GM04504 (cell line): ENCODE data around the gene MARK3.

Source experiments
- DNase-seq: peaks from one replicate; pipeline ENCODE4 v3.0.0-alpha.2; 2012; ENCODE audit warnings: low read depth

Gene MARK3

GRCh38 chr14:103396463-103396862 is 11.2 kb downstream of the MARK3 start:
- no peak for DNase-seq

DNA sequence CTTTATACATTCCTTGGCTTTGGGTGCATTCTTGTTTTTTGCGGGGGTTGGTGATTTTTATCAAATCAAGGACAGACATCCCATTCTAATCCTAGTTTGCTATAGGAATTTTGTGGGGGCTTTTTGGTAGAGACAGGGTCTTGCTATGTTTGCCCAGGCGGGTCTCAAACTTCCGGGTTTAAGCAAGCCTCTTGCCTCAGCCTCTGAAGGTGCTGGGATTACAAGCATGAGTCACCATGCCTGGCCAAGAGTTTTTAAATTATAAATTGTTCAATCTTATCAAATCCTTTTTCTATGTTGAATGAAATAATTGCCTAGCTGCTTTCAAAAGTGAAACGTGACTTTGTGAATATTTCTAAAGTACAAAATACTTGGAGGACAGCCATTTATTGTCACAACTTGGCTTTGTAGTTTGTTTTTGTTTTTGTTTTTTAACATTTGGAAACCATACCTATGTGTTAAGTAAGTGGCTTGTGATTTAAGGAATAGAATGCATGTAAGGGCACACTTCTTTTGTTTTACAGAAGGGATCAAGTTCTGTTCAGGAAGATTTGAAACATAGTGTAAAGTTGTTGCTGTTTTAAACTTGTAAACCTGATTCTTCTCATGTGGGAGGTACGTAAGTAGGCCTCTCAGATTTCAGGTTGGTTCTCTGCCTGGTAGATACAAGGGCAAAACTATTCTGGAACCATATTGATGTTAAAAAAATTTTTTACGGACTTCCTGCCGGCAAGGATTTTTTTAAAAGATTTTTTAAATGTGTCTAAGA is 13.4 kb downstream of the MARK3 start:
- DNase-seq: no peak

GRCh38 chr14:103400537-103400936 is 15.3 kb downstream of the MARK3 start:
- no peak for DNase-seq

- DNase-seq: peak; percentile 62
Measured at GRCh38 chr14:103401223-103402214, 16.3 kb downstream of the MARK3 start.

DNA sequence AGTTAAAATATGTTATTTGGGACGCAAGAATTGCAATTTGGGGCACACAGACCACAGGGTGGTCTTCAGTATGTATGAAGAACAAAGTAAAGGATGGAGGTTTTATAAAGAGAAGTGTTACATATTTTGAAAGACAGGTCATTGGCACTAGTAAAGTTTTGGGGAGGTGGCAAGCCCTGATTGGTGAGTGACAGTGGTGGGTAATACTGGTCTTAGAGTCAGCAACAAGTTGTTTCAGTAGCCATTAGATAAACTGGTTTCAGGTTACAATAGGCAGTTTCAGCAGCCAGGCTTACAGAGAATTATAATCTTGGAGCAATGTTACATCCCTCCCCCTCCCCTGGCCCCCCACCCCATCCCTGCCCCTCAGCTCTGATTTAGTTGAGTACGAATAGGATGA is 17.5 kb downstream of the MARK3 start:
- DNase-seq: no peak

DNA sequence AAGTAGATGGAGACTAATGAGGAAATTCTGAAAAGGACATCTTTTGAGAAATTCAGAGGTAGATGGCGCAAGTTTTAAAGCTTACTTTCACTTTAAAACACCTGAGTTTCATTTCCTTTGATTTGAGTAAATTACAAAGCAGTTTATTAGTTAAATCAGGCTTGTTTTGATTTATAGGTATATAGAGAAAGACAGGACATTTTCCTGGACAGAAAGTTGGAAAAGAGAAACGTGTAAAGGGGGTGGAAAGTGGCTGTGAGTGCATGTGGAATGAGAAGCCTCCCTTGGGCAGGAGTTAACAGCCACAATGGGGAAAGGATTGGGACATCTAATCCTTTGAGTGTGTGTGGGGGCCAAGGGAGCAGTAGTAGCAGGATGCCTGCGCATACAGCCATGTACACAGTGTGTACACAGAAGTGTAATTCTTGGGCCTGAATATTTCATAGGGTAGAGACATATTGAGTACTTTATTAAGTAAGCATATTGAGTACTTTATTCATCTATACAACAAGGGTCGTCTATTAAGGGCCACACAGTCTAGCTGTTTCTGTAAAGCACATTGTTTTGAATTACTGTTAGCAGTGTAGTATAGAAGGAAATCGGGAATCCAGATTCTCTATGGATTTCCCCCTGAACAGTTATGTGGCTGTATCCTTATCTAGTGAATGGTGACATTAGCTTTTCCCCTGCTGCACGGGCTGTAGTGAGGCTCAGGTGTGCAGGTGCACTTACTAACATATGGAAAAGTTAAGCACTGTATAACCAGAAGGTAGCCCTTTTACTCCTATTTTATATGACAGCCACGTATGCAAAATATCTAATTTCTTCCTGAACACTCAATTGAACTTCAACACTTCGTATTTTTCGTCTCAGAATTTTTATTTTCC is 19.1 kb downstream of the MARK3 start:
- DNase-seq: no peak

DNA sequence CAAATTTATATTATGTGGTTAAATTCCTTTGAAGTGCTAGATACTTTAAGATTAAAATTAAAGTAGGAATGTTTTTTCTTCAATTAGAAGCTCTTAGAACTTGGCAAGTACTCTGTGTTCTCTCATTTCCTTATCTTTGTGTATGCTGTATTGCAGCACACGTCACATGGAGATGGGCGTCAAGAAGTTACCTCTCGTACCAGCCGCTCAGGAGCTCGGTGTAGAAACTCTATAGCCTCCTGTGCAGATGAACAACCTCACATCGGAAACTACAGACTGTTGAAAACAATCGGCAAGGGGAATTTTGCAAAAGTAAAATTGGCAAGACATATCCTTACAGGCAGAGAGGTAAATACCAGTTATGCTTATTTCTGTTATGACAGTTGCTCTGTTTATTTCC is 19.7 kb downstream of the MARK3 start:
- no peak for DNase-seq

GRCh38 chr14:103408491-103409155 is 23.4 kb downstream of the MARK3 start:
- no peak for DNase-seq

DNA sequence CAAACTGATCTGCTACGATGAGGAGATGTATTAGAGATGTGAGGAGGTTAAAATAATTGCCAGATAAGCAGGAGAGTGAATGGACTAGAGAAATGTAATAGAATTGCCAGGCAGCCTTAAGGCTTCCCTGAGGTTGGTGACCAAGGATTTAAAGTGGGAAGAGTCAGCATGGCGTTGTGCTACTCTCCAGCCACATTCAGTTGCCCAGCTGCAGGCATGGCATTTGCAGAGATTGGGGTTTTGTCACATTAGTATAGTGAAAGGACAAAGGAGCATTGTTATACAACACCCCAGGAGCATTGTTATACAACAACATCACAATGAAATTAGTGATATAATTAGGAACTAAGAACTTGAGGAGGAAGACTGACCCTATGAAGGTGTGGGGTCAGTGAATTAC is 31.7 kb downstream of the MARK3 start:
- DNase-seq: no peak

DNA sequence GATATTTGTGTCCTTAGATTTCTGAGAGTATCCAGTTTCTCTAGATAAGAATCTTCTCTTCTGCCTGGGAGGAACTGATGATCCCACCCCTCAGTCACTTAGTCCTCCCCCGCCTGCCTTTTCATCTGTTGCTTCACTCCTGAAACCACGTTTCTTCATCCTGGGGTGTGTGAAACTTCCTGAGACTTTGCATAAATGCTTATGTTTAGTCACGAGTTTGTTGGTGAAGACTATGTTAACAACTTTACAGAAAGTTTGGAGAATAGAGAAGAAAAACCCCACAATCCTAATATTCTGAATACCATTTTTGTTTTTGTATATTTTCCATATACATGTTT is 33.2 kb downstream of the MARK3 start:
- peak; percentile 52 for DNase-seq

GRCh38 chr14:103421556-103421955 is 36.3 kb downstream of the MARK3 start:
- DNase-seq: no peak

- DNase-seq: no peak
Measured at GRCh38 chr14:103423050-103423461, 37.8 kb downstream of the MARK3 start.

DNA sequence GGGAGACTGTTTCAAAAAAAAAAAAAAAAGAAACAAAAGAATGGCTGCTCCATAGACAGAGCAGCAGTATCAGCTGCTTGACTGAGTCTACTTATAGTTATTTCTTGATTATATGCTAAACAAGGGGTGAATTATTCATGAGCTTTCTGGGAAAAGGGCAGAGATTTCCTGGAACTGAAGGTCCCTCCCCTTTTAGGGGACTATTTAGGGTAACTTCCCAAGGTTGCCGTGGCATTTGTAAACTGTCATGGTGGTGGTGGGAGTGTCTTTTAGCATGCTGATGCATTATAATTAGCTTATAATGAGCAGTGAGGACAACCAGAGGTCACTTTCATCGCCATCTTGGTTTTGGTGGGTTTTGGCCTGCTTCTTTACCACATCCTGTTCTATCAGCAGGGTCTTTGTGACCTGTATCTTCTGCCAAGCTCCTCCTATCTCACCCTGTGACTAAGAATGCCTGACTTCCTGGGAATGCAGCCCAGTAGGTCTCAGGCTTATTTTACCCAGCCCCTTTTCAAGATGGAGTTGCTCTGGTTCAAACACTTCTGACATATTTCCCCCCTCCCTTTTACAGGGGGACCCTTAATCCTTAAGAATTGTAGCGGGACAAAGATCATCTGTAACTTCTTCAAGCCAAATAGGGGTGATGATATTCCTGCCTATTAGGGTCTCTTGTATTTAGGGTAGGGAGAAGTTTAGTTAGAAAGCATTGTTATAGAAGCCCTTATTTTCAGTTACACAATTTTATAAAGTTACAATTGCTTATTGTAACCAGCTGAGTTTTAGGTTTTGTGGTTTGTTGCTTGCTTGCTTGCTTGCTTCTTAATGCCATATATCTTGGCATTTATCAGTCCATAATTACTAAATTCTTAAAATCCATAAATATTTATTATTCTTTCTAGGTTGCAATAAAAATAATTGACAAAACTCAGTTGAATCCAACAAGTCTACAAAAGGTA is 42.5 kb downstream of the MARK3 start:
- DNase-seq: peak; percentile 45

GRCh38 chr14:103428723-103429556 is 43.7 kb downstream of the MARK3 start:
- DNase-seq: no peak

DNA sequence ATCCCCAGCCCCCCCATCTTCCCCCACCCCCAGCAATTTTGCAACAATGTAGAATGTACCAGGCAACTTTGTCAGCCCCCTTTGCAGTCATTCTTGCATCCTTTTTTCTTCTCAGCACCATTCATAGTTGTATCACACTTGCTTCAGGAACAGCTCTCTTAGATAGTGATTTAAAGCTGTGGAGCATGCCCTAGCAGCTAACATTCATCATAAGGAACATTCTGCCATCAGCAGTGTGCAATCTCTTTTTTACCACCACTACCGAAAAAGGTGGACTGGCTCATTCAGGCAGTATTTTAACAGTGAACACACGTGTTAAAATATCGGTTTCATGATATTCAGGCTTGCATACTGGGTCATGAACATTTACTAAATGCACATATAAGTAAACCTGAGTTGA is 45.1 kb downstream of the MARK3 start:
- no peak for DNase-seq

GRCh38 chr14:103432627-103433026 is 47.4 kb downstream of the MARK3 start:
- DNase-seq: no peak

DNA sequence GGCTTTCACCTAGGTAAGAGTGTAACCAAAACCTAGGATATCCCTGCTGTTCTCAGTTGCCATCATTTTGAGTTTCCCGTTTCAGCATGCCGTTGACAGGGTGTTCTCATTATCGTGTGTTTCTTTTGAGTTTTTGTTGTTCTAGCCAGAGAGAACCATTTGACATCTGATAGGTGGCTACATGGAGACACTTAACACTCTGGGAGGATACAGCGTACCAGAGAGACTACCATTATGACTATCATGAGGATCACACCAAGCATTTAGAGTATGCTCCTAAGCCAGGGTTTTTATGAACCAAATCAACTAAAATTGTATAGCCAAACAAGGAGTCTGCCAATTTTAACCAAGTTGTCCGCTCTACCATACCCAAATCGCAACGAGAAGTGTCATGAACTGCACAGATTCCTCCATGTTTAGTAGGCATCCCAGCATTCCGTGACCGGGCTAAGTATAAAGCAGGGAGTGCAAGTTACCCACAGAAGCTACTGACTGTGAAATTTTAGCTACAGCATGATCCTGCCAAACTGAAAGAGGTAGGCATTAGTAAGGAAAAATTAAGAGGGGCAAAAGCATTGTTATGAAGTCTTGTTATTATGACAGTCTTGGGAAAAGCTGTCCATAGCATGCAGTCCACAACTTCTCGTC is 48.8 kb downstream of the MARK3 start:
- no peak for DNase-seq

DNA sequence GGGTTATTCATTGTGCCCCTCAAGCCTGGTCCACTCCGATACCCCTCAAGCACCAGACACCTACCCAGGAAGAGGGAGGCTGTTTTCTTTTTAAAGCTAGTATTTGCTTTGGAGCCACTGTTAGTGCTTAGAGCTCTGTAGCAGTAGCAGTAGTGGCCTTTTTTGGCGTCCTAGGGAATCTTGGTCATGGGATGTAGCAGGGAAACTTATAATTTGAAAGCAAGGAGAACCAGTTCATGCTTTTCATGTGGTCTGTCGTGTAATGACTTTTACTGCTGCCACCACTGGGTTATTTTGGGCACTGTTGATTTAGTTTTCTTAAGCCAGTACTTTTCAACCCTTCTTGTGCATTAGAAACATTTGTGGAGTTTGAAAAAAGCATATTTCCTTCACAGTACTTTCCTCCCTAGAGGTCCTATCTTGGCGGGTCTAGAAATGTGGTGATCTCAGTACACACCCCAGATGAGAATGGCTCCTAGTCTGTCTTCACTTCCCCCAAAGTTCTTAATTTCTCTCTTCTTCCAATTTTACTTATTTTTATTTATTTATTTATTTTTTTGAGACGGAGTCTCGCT is 49.7 kb downstream of the MARK3 start:
- DNase-seq: no peak

DNA sequence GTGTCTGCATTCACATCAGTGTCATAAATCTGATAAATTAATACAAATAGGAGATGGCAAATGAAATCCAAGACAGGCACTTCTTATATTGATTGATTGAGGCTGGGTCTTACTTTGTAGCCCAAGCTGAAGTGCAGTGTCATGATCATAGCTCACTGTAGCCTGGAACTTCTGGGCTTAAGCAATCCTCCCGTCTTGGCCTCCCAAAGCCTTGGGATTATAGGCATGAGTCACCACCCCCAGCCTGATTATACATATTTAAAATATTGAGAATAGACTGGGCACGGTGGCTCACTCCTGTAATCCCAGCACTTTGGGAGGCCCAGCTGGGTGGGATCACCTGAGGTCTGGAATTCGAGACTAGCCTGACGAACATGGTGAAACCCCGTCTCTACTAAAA is 51.3 kb downstream of the MARK3 start:
- no peak for DNase-seq
